Measurements from ENCODE around the gene CNST. TPM values are rescaled to one million over a fixed set of nuclear protein-coding genes. Genes with fewer than 3 reads are reported as not detected.
A peak's percentile ranks its signal among the peaks of the same experiment; 100 is the strongest.

Gene CNST
- total and polyA plus RNA-seq, 9 of the 15 experiments (the other 6 are each of a cell fraction or from before 2014, with no cell fraction given): 17.0 to 55.3 (median 30.8) TPM

DNA sequence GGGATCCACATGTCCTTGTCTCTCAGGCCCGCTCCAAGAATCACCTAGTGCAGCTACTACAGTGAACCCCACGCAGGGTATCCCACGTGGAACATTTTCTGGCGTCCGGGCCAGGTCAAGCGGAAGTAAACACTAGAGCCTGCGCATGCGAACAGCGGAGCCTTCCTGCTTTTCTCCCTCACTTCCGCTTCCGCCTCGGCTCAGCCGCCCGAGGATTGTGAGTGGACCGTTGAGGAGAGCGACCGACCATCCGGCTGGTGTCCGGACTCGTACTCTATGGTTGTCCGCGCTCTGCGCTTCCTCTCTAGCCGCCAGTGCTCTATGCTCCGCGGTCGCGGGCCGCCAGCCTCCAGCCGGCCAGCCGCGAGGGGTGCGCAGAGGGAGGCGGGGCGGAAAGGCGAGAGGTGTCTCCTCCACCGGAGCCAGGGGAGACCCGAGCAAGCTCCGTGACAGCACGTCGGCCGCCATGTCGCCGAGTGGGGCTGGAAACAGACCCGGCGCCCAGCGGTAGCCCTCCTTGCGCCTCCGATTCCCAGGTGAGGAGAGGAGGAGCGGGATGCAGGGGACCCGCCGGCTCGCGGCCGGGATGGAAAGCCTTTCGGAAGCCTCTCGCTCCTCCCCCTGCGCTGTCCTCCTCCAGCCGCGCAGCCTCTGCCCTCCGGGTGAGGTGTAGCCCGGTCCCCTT, at the start of gene CNST, which contains the start of gene TFB2M (continued):
- TF ChIP-seq, protein P1, sequence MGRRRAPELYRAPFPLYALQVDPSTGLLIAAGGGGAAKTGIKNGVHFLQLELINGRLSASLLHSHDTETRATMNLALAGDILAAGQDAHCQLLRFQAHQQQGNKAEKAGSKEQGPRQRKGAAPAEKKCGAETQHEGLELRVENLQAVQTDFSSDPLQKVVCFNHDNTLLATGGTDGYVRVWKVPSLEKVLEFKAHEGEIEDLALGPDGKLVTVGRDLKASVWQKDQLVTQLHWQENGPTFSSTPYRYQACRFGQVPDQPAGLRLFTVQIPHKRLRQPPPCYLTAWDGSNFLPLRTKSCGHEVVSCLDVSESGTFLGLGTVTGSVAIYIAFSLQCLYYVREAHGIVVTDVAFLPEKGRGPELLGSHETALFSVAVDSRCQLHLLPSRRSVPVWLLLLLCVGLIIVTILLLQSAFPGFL (CRISPR knock-in tag; IDR thresholded peaks at IDR 0.05): peak; percentile 84; the same call in 1 of the 2 replicates
- peak; percentile 61; the same call in 1 of the 2 replicates for TF ChIP-seq LCOR (CRISPR knock-in tag; IDR thresholded peaks at IDR 0.05)
- TF ChIP-seq, protein P2, sequence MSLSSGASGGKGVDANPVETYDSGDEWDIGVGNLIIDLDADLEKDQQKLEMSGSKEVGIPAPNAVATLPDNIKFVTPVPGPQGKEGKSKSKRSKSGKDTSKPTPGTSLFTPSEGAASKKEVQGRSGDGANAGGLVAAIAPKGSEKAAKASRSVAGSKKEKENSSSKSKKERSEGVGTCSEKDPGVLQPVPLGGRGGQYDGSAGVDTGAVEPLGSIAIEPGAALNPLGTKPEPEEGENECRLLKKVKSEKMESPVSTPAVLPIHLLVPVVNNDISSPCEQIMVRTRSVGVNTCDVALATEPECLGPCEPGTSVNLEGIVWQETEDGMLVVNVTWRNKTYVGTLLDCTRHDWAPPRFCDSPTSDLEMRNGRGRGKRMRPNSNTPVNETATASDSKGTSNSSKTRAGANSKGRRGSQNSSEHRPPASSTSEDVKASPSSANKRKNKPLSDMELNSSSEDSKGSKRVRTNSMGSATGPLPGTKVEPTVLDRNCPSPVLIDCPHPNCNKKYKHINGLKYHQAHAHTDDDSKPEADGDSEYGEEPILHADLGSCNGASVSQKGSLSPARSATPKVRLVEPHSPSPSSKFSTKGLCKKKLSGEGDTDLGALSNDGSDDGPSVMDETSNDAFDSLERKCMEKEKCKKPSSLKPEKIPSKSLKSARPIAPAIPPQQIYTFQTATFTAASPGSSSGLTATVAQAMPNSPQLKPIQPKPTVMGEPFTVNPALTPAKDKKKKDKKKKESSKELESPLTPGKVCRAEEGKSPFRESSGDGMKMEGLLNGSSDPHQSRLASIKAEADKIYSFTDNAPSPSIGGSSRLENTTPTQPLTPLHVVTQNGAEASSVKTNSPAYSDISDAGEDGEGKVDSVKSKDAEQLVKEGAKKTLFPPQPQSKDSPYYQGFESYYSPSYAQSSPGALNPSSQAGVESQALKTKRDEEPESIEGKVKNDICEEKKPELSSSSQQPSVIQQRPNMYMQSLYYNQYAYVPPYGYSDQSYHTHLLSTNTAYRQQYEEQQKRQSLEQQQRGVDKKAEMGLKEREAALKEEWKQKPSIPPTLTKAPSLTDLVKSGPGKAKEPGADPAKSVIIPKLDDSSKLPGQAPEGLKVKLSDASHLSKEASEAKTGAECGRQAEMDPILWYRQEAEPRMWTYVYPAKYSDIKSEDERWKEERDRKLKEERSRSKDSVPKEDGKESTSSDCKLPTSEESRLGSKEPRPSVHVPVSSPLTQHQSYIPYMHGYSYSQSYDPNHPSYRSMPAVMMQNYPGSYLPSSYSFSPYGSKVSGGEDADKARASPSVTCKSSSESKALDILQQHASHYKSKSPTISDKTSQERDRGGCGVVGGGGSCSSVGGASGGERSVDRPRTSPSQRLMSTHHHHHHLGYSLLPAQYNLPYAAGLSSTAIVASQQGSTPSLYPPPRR (CRISPR knock-in tag; IDR thresholded peaks at IDR 0.05; ENCODE audit: borderline replicate concordance): peak; percentile 72; the same call in 1 of the 2 replicates
- TF ChIP-seq, protein P3, sequence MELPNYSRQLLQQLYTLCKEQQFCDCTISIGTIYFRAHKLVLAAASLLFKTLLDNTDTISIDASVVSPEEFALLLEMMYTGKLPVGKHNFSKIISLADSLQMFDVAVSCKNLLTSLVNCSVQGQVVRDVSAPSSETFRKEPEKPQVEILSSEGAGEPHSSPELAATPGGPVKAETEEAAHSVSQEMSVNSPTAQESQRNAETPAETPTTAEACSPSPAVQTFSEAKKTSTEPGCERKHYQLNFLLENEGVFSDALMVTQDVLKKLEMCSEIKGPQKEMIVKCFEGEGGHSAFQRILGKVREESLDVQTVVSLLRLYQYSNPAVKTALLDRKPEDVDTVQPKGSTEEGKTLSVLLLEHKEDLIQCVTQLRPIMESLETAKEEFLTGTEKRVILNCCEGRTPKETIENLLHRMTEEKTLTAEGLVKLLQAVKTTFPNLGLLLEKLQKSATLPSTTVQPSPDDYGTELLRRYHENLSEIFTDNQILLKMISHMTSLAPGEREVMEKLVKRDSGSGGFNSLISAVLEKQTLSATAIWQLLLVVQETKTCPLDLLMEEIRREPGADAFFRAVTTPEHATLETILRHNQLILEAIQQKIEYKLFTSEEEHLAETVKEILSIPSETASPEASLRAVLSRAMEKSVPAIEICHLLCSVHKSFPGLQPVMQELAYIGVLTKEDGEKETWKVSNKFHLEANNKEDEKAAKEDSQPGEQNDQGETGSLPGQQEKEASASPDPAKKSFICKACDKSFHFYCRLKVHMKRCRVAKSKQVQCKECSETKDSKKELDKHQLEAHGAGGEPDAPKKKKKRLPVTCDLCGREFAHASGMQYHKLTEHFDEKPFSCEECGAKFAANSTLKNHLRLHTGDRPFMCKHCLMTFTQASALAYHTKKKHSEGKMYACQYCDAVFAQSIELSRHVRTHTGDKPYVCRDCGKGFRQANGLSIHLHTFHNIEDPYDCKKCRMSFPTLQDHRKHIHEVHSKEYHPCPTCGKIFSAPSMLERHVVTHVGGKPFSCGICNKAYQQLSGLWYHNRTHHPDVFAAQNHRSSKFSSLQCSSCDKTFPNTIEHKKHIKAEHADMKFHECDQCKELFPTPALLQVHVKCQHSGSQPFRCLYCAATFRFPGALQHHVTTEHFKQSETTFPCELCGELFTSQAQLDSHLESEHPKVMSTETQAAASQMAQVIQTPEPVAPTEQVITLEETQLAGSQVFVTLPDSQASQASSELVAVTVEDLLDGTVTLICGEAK (IDR thresholded peaks at IDR 0.05): peak; percentile 98
- TF ChIP-seq, protein P3 (CRISPR knock-in tag; IDR thresholded peaks at IDR 0.05): no peak
- peak; percentile 75; the same call in 1 of the 2 replicates for TF ChIP-seq KAT7 (CRISPR knock-in tag; IDR thresholded peaks at IDR 0.05; ENCODE audit: borderline replicate concordance)
- peak; percentile 99 for TF ChIP-seq ELF1 (tag; IDR thresholded peaks at IDR 0.05)

Data from K562 (cell line).